GM23248 (cell line): ENCODE measurements around the gene MAP2K1. TPM values are rescaled to one million over a fixed set of nuclear protein-coding genes. Genes with fewer than 3 reads are reported as not detected.
"Not testable (repeated sequence)": the region's sequence is repeated elsewhere in the genome, so short reads cannot be mapped to it uniquely, and the experiment has no call there.

Experiments used
- DNase-seq: peaks from one replicate; pipeline ENCODE4 v3.0.0-alpha.2; 2015
- H2AFZ ChIP-seq: fragments of 200-600 bp; sonication (generic); 2 replicates; pipeline ENCODE4 v1.6.1; 2016; ENCODE audit warnings: antibody characterized with exemption
- H3F3A ChIP-seq: fragments of 200-600 bp; sonication (generic); 2 replicates; pipeline ENCODE4 v1.6.1; 2016; ENCODE audit warnings: mild to moderate bottlenecking, antibody characterized with exemption, mixed run types; ENCODE audit not compliant: insufficient read depth
- H3K27ac ChIP-seq: fragments of 200-600 bp; sonication (generic); 2 replicates; pipeline ENCODE4 v1.5.1; 2016; ENCODE audit warnings: mild to moderate bottlenecking
- H3K27me3 ChIP-seq: fragments of 200-600 bp; sonication (generic); replicated peaks from 2 replicates; pipeline ENCODE4 v1.6.1; 2016; ENCODE audit warnings: mild to moderate bottlenecking; ENCODE audit not compliant: insufficient read depth
- H3K36me3 ChIP-seq: fragments of 200-600 bp; sonication (generic); 2 replicates; pipeline ENCODE4 v1.6.1; 2016; ENCODE audit warnings: low read depth, mild to moderate bottlenecking
- H3K4me1 ChIP-seq: fragments of 200-600 bp; sonication (generic); 2 replicates; pipeline ENCODE4 v1.6.1; 2016; ENCODE audit warnings: mild to moderate bottlenecking; ENCODE audit not compliant: insufficient read depth
- H3K4me2 ChIP-seq: fragments of 200-600 bp; sonication (generic); one replicate; pipeline ENCODE4 v1.6.1; 2016; ENCODE audit warnings: mild to moderate bottlenecking; ENCODE audit not compliant: unreplicated experiment
- H3K4me3 ChIP-seq: fragments of 200-600 bp; sonication (generic); 2 replicates; pipeline ENCODE4 v1.5.1; 2016; ENCODE audit warnings: mild to moderate bottlenecking
- H3K79me2 ChIP-seq: fragments of 200-600 bp; sonication (generic); 2 replicates; pipeline ENCODE4 v1.6.1; 2016; ENCODE audit warnings: mild to moderate bottlenecking; ENCODE audit not compliant: insufficient read depth
- H3K9ac ChIP-seq: fragments of 200-600 bp; sonication (generic); 2 replicates; pipeline ENCODE4 v1.6.1; 2016; ENCODE audit warnings: mild to moderate bottlenecking
- H3K9me2 ChIP-seq: fragments of 200-600 bp; sonication (generic); 2 replicates; pipeline ENCODE4 v1.6.1; 2016; ENCODE audit warnings: mixed run types, mild to moderate bottlenecking, moderate library complexity; ENCODE audit not compliant: insufficient read depth
- H3K9me3 ChIP-seq: fragments of 200-600 bp; sonication (generic); one replicate; pipeline ENCODE4 v1.6.1; 2017; ENCODE audit warnings: low read depth
- H4K20me1 ChIP-seq: fragments of 200-600 bp; sonication (generic); 2 replicates; pipeline ENCODE4 v1.6.0; 2016; ENCODE audit not compliant: insufficient read depth
- EZH2 ChIP-seq: fragments of 200-600 bp; sonication (generic); IDR thresholded peaks from 2 replicates; pipeline ENCODE4 v1.6.1; 2018; ENCODE audit warnings: antibody characterized with exemption, mild to moderate bottlenecking; ENCODE audit not compliant: insufficient read depth, poor library complexity, severe bottlenecking
- EZH2phosphoT487 ChIP-seq: fragments of 200-600 bp; sonication (generic); IDR thresholded peaks from 2 replicates; pipeline ENCODE4 v1.6.1; 2018; ENCODE audit warnings: antibody characterized with exemption, moderate library complexity, mild to moderate bottlenecking, low read depth; ENCODE audit not compliant: insufficient read depth
- WGBS, 2 experiments: methylation state at CpG; one replicate each; pipeline ENCODE4 v1.1.6; 2015 to 2017; ENCODE audit warnings: low lambda C conversion rate in 2 of 2, low coverage in 1 of 2; ENCODE audit errors: missing lambda C conversion rate in 2 of 2; 5-methylcytosine and 5-hydroxymethylcytosine counted together
- in situ Hi-C: fragments of 300-500 bp; cut with MboI; formaldehyde crosslinking; loops from 2 replicates; pipeline ENCODE4 v1.15.0; 2020
- polyA plus RNA-seq: library from polyadenylated mRNA; unstranded; fragments of >200 nt; fragmentation: Nextera tagmentation; extraction: Ambion mirVana; gene quantifications from 2 replicates; pipeline ENCODE4 v1.2.1, GENCODE V29; 2016
- total RNA-seq: library from RNA; depleted of rRNA; stranded (reverse); fragments of >200 nt; shearing (Covaris generic); gene quantifications from 2 replicates; pipeline ENCODE4 v1.2.3, GENCODE V29; 2014

Gene MAP2K1
- total and polyA plus RNA-seq, 2 experiments from 2014 or later, result 55.7 to 56.2 TPM

- H3K4me3 ChIP-seq, result no peak overlapping the region
- WGBS, 2 experiments, result 53 to 56% methylated on average over 12 of the region's 12 CpGs
- in situ Hi-C loops, result no loop called here
These were observed 16.7 kb upstream of the MAP2K1 start for GRCh38 chr15:66369773-66370651.

GRCh38 chr15:66374179-66374578 is 12.5 kb upstream of the MAP2K1 start:
- no peak overlapping the region for H3K9ac ChIP-seq
- no peaks in the 10 kb centered on the region for H3K9me3 ChIP-seq
- H3K36me3 ChIP-seq, result no peaks in the 10 kb centered on the region
- no peaks in the 10 kb centered on the region for H3K9me2 ChIP-seq
- H3K4me3 ChIP-seq, result no peak overlapping the region
- no peak overlapping the region for H3K27ac ChIP-seq
- in situ Hi-C loops, result no loop called here
- TF ChIP-seq EZH2phosphoT487, result no peak
- no peak for TF ChIP-seq EZH2
- no peaks in the 10 kb centered on the region for H3K27me3 ChIP-seq
- no peak overlapping the region for H3K4me2 ChIP-seq
- no peaks in the 10 kb centered on the region for H3K79me2 ChIP-seq
- no peak for DNase-seq
- no peaks in the 10 kb centered on the region for H3K4me1 ChIP-seq
- no peaks in the 10 kb centered on the region for H3F3A ChIP-seq
- WGBS, 2 experiments, result 85 to 90% methylated on average over 4 of the region's 4 CpGs
- H2AFZ ChIP-seq, result no peak overlapping the region
- H4K20me1 ChIP-seq, result no peaks in the 10 kb centered on the region

More at GRCh38 chr15:66369773-66370651, 16.7 kb upstream of the MAP2K1 start:
- Histone ChIP-seq H3K36me3 (no peaks in the 10 kb centered on the region), H2AFZ (peak overlapping the region; percentile 71), H4K20me1 (no peaks in the 10 kb centered on the region), H3F3A (no peaks in the 10 kb centered on the region), H3K9me3 (no peaks in the 10 kb centered on the region), H3K27ac (no peak overlapping the region), H3K9ac (no peak overlapping the region), H3K4me2 (no peak overlapping the region), H3K79me2 (no peaks in the 10 kb centered on the region), H3K9me2 (no peaks in the 10 kb centered on the region), H3K4me1 (no peaks in the 10 kb centered on the region), H3K27me3 (no peaks in the 10 kb centered on the region)
- no peak for TF ChIP-seq EZH2
- no peak for TF ChIP-seq EZH2phosphoT487
- DNase-seq, result peak; percentile 2

DNA sequence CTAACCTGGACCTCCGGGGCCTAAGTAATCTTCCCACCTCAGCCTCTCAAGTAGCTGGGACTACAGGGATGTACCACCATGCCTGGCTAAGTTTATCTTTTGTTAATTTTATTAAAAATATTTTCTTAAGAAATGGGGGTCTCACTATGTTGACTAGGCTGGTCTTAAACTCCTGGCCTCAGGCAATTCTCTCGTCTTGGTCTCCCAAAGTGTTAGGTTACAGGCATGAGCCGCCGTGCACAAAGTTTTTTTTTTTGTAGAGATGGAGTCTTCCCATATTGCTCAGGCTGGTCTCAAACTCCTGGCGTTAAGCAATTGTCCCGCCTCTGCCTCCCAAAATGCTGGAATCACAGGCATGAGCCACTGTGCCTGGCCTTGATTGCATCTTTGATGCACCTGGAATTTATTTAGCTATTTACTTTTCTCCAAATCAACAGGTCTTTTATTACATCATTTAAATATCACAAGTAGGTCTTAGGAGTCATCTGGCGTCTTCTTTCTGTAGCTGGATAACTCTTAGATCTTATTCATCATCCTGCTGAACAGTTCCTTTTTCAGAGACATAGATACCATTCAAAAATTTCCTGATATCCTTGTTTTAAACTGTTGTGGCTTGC is 7.8 kb upstream of the MAP2K1 start:
- in situ Hi-C loops, result no loop called here
- H4K20me1 ChIP-seq, result no peaks in the 10 kb centered on the region
- no peak overlapping the region for H3K4me3 ChIP-seq
- no peak overlapping the region for H2AFZ ChIP-seq
- no peaks in the 10 kb centered on the region for H3K27me3 ChIP-seq
- H3K4me1 ChIP-seq, result no peaks in the 10 kb centered on the region
- 59 to 60% methylated on average over 7 of the region's 7 CpGs for WGBS, 2 experiments
- H3K79me2 ChIP-seq, result no peaks in the 10 kb centered on the region
- no peak overlapping the region for H3K4me2 ChIP-seq
- no peak for DNase-seq
- no peak overlapping the region for H3K27ac ChIP-seq
- H3K9me2 ChIP-seq, result no peaks in the 10 kb centered on the region
- H3K9me3 ChIP-seq, result no peaks in the 10 kb centered on the region
- H3K36me3 ChIP-seq, result no peaks in the 10 kb centered on the region
- H3F3A ChIP-seq, result no peaks in the 10 kb centered on the region
- no peak overlapping the region for H3K9ac ChIP-seq
- no peak for TF ChIP-seq EZH2phosphoT487
- no peak for TF ChIP-seq EZH2

GRCh38 chr15:66381376-66381775 is 5.3 kb upstream of the MAP2K1 start:
- WGBS, 2 experiments, result 94 to 98% methylated on average over 2 of the region's 2 CpGs
- H3F3A ChIP-seq, H3K9ac ChIP-seq, H3K36me3 ChIP-seq, H3K27me3 ChIP-seq, H3K4me3 ChIP-seq, H3K9me3 ChIP-seq, H3K4me2 ChIP-seq, H3K4me1 ChIP-seq, H4K20me1 ChIP-seq, H3K27ac ChIP-seq, H2AFZ ChIP-seq, in situ Hi-C loops, H3K9me2 ChIP-seq: not testable (repeated sequence)
- peaks cover 14% of the 10 kb centered on the region; the same call in 1 of the 2 replicates for H3K79me2 ChIP-seq
- DNase-seq, result peak; percentile 25
